K562 treated with DMSO at 1 percent for 12 hours (cell line): Measurements from ENCODE around the gene PHGDH. TPM values are rescaled to one million over a fixed set of nuclear protein-coding genes. Genes with fewer than 3 reads are reported as not detected.

Experiments
- total RNA-seq: library from RNA; unstranded; fragments of 300-600 nt; gene quantifications from 2 replicates; pipeline ENCODE4 v1.2.3, GENCODE V29; 2022; ENCODE audit not compliant: insufficient read depth

PHGDH gene
- 871 and 937 TPM in 2 replicates for total RNA-seq

GRCh38 chr1:119711804-119712341 lies at the start of gene PHGDH:
Gene PHGDH, plus strand, starts transcription at chr1:119711934. Its CDS starts 89 bp downstream, at chr1:119712023.

GRCh38 chr1:119768778-119769177 lies 57.0 kb downstream of the PHGDH start, which contains the start of gene HMGCS2:
Gene HMGCS2, minus strand, starts transcription at chr1:119768905. Its CDS starts 61 bp downstream, at chr1:119768844.

Other genes with a start within 250 kb of the PHGDH start
- gene HSD3B1, start 204.7 kb upstream of the PHGDH start, total RNA-seq, result not detected in 2 replicates
- gene ZNF697, start 63.7 kb upstream of the PHGDH start, total RNA-seq, result 3.2 and 8.6 TPM in 2 replicates
- not detected in 2 replicates for gene HMGCS2, start 57.0 kb downstream of the PHGDH start, total RNA-seq
- gene REG4, start 99.5 kb downstream of the PHGDH start, total RNA-seq, result not detected in 2 replicates
- not detected in 2 replicates for gene ADAM30, start 184.6 kb downstream of the PHGDH start, total RNA-seq